Subcutaneous adipose tissue (tissue), 4 donors: ENCODE data around the gene SCAND1. TPM values are rescaled to one million over a fixed set of nuclear protein-coding genes. Genes with fewer than 3 reads are reported as not detected.

Experiments
- CTCF ChIP-seq: fragments of 450-650 bp; IDR thresholded peaks from one replicate; pipeline ENCODE4 v1.5.1; 2016; ENCODE audit warnings: low read depth, mild to moderate bottlenecking, control low read depth, antibody characterized with exemption, moderate library complexity
- total RNA-seq, 4 donors: library from RNA; depleted of rRNA; stranded (reverse); fragments of >200 nt; gene quantifications; one replicate each; pipeline ENCODE4 v1.1.0, GENCODE V29; 2016

SCAND1 gene
- total RNA-seq, 4 donors from 2014 or later = 48.8 to 125 (median 76.3) TPM

- TF ChIP-seq CTCF = no peak
Measured at GRCh38 chr20:35972462-35972861, 18.2 kb upstream of the SCAND1 start.

GRCh38 chr20:35971981-35972380, 17.7 kb upstream of the SCAND1 start:
- no peak for TF ChIP-seq CTCF

GRCh38 chr20:35968930-35969329, 14.6 kb upstream of the SCAND1 start:
- no peak for TF ChIP-seq CTCF

- no peak for TF ChIP-seq CTCF
Measured at GRCh38 chr20:35967979-35968640, 13.8 kb upstream of the SCAND1 start, which contains the start of gene CNBD2. TSS of gene CNBD2 (plus strand) at chr20:35968590. CDS start at chr20:35968763, 173 bp downstream.

- TF ChIP-seq CTCF = no peak
Measured at GRCh38 chr20:35963878-35964277, 9.6 kb upstream of the SCAND1 start.

GRCh38 chr20:35956616-35957015, 2.3 kb upstream of the SCAND1 start:
- TF ChIP-seq CTCF = no peak

- no peak for TF ChIP-seq CTCF
Measured at GRCh38 chr20:35954907-35955251, 577 bp upstream of the SCAND1 start.
